H54 (cell line): ENCODE measurements around the gene NOP14.
"Not testable (repeated sequence)": the region's sequence is repeated elsewhere in the genome, so short reads cannot be mapped to it uniquely, and the experiment has no call there.

Source experiments
- DNase-seq: peaks from one replicate; pipeline ENCODE4 v3.0.0; 2011; ENCODE audit warnings: low spot score, mixed read lengths; ENCODE audit not compliant: insufficient read length
- FAIRE-seq: peaks from 3 replicates; lab custom pipeline; 2011; peaks lifted over from hg19 to GRCh38; lab: Jason Lieb, UNC
- POLR2A ChIP-seq: IDR thresholded peaks from 2 replicates; pipeline ENCODE4 v1.6.1; 2011; ENCODE audit warnings: low read depth, mild to moderate bottlenecking, low read length

Gene NOP14

DNA sequence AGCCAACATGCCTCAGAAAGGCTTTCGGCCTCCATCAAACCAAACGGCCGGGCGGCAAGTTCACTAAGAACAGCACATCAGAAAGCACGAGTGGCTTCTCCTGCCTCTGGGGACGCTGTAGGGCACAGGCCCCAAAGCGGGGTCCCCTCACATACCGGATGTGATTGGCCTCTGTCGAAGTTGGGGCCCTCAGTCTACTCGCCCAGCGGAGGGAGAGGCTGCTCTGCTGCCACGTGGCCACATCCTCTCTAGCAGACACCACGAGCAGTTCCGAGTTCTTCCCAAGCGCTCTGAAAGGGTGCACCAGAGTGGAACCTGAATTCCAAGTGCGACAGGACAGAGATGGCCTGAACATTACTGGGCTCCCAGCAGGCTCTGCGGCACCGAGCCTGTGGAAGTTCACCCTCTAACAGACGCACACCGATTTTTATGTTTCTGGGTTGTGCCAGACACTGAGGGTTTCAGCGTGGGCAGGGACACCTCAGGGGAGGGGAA is 21.1 kb downstream of the NOP14 start:
- TF ChIP-seq POLR2A, result no peak
- DNase-seq (no peak), FAIRE-seq (no peak)

DNA sequence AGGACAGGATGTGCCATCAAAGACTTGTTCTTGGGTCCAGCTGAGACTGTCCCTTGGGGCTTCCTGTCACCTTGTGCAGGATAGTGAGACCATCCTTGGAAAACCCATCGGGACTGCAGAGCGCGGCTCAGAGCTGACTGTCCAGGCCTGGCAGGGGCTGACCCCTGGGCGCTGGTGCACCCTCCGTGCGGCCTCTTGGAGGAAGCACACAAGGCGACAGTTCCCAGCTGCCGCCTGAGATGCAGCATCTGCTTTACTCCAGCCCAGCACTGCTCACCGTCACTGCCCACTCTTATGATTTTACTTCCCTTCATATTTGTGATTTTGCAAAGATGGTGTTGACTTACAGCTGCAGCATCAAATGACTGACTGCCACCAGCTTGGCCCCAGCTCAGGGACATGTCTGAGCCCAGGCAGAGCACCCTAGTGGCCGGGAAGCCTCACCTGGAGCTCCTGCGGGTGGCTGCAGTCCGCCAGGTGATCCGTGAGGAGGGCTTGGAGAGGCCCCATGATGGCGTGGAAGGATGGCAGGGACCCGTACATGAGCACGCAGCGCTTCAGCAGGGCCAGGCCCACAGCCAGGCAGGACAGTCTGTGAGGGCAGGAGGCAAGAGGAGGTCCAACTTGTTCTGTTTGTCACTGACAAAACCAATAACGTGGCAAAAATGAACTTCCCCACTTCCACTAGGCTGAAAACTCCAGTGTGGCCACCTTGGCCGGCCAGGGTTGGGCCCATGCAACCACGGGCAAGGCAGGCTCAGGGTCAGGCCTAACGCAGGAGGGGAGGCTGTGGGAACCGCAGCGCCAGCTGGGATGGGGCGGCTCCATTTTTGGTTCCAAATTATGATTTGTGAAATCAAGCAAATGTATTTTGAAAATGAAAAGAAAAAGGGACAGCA is 21.8 kb downstream of the NOP14 start:
- DNase-seq, result no peak
- TF ChIP-seq POLR2A, result no peak
- no peak for FAIRE-seq

DNA sequence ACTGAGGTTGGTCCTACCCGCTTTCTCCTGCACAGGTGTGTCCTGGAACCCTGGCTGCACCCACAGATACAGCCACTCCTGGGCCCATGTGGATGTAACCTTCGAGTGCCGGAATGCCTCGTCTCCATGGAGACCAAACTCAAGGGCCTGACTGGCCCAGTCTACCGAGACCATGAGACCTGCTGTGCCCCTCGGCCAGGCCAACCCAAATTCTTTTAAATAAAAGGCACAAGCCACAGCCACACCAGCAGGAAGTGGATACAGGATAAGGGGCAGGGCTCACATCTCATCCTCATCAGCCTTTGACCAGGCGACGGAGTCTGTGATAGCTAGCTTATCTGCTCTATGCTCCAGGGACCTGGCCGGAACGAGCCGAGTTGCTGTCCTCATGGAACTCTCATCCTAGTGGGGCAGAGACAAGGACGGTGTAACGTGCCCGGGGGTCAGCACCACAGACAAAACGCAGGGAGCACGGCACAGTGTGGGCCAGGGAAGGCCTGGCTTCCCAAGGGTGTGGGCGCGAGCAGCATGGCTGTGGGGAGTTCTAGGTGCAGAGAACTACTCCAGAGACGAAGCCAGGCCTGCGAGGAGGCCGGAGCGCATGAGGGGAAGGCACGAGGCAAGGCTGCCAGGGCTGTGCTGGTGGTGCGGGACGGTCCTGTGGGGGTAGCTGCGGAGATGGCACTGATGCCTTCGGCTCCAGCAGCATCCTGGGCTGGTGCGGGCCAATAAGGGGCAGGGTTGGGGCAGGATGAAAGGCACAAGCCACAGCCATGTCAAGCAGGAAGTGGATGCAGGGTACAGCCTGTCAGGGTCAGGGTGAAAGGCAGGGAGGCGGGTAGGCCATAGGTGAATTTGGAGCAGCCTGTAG is 22.7 kb downstream of the NOP14 start:
- DNase-seq, result no peak
- TF ChIP-seq POLR2A, result no peak
- FAIRE-seq, result no peak

GRCh38 chr4:2939383-2940243 is 23.6 kb downstream of the NOP14 start:
- no peak for DNase-seq
- no peak for FAIRE-seq
- TF ChIP-seq POLR2A, result no peak

DNA sequence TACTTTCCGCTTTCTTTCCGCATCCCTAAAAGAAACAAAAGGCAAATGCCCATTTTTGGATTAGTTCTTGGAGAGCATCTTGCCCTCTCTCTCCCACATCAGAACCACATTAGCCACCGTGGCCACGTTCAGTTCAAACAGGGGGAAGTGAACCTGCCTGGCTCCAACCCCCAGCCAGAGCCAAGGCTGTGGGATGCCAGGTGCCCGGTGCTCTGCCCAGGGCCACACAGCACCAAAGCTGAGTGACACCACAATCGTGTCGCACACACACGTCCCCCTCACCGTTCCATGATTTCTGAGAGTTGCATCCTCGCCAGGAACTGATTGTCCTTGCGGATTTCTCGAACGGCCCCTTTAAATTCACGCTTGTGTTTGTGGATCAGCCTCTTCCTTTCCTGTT is 24.3 kb downstream of the NOP14 start:
- no peak for DNase-seq
- no peak for TF ChIP-seq POLR2A
- no peak for FAIRE-seq

DNA sequence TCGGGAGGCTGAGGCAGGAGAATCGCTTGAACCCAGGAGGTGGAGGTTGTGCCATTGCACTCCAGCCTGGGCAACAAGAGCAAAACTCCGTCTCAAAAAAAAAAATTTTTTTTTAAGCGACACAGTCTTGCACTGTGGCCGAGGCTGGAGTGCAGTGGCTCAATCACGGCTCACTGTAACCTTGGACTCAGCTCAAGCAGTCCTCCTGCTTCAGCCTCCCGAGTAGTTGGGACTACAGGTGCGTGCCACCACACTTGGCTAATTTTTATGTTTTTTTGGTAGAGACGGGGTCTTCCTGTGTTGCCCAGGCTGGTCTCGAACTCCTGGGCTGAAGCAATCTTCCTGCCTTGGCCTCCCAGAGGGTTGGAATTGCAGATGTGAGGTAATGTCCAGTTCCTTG is 24.8 kb downstream of the NOP14 start:
- not testable (repeated sequence) for FAIRE-seq, DNase-seq

- no peak for DNase-seq
- no peak for TF ChIP-seq POLR2A
- no peak for FAIRE-seq
Observed at GRCh38 chr4:2937986-2938385, 25.2 kb downstream of the NOP14 start.

- no peak for DNase-seq
- no peak for FAIRE-seq
- TF ChIP-seq POLR2A, result no peak
Observed at GRCh38 chr4:2937146-2937857, 25.9 kb downstream of the NOP14 start.

DNA sequence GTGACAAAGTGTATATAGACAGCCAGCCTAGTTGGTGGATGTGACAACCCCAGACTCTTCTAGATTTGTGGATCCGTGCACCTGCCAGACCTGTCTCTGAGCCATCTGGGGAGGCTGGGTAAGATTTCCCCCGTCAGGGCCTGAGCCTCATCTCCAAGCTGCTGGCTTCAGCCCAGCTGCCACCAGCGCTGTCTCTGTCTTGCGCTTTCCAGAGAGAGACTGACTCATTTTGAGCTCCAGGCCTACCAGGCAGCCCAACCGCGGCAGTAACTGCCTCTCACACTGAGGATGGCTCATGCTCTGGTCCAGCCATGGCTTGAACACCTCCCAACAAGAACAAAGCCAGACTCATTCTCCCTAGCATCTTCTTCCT is 26.4 kb downstream of the NOP14 start:
- TF ChIP-seq POLR2A, result no peak
- DNase-seq (peak; percentile 47), FAIRE-seq (no peak)

DNA sequence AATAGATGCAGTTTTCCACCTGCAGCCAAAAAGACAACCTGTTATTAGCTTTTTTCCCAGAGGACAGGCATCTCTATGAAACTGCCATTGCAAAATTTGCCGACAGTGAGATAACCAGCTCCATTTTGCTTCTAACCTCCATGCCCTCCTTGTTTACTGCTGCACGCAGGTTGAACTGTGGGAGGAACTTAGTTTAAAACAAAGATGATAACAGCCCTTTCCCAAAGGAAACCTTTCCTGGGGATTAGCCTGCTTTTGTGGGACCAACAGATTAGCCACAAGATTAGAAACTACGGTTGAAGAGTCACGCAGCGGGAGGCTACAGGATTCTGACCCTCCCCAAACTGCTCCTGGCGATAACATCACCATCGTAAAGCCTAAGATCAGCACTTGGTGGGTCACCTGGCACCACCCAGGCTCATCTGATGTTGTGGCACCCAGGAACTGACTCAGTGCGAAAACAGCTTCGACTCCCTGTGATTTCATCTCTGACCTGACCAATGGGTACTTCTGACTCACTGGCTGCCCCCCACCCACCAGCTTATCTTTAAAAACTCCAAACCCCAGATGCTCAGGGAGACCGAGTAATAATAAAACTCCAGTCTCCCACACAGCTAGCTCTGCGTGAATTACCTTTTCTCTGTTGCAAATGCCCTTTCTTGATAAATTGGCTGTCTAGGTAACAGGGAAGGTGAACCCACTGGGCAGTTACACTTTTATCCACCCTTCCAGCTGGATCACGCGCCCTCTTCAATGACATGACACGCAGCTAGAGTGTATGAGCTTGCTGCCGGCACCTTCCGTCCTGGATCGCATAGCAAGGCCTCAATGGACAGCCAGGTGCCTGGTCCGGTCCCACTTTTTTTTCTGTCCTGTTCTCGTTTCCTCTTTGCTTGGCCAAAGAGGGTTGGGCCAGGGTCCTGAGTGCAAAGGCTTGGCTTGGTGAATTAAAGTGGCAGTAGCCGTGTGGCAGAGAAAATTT is 27.2 kb downstream of the NOP14 start:
- peak; percentile 68 for DNase-seq
- FAIRE-seq, result peak; percentile 45
- no peak; the same call in 1 of the 2 replicates for TF ChIP-seq POLR2A

GRCh38 chr4:2934813-2935761 is 28.1 kb downstream of the NOP14 start:
- FAIRE-seq (no peak), DNase-seq (peak; percentile 63)
- TF ChIP-seq POLR2A, result peak; percentile 95
